ENCODE results near the gene RABGAP1L.
"Not testable (repeated sequence)": the region's sequence is repeated elsewhere in the genome, so short reads cannot be mapped to it uniquely, and the experiment has no call there.

RABGAP1L gene

GRCh38 chr1:174239541-174239940, 80.2 kb downstream of the RABGAP1L start:
- Histone ChIP-seq H3K27ac (ENCODE audit: low read depth, low read length, severe bottlenecking) (no peak overlapping the region), H3K4me1 (ENCODE audit: control insufficient read depth, insufficient read depth, low read length, poor library complexity, severe bottlenecking) (no peaks in the 10 kb centered on the region), H3K9me3 (ENCODE audit: control insufficient read depth, low read length) (no peaks in the 10 kb centered on the region), H3K36me3 (ENCODE audit: control insufficient read depth, insufficient read depth, low read length) (peaks cover 7% of the 10 kb centered on the region), H3K4me3 (ENCODE audit: extremely low read depth, insufficient read depth, low read length, poor library complexity, severe bottlenecking) (no peak overlapping the region)
- WGBS, 2 experiments (ENCODE audit: insufficient coverage in 2 of 2) = no CpG with 5 or more reads among the region's 1 CpG

- H3K9me3 ChIP-seq (ENCODE audit: control insufficient read depth, low read length) = no peaks in the 10 kb centered on the region
- H3K4me1 ChIP-seq (ENCODE audit: control insufficient read depth, insufficient read depth, low read length, poor library complexity, severe bottlenecking) = no peaks in the 10 kb centered on the region
- WGBS, 2 experiments (ENCODE audit: insufficient coverage in 2 of 2) = 94% methylated on average over 2 of the region's 2 CpGs
- peaks cover 9% of the 10 kb centered on the region for H3K36me3 ChIP-seq (ENCODE audit: control insufficient read depth, insufficient read depth, low read length)
- no peak overlapping the region for H3K4me3 ChIP-seq (ENCODE audit: extremely low read depth, insufficient read depth, low read length, poor library complexity, severe bottlenecking)
- H3K27ac ChIP-seq (ENCODE audit: low read depth, low read length, severe bottlenecking) = no peak overlapping the region
Measured at GRCh38 chr1:174242856-174243255, 83.5 kb downstream of the RABGAP1L start.

- Histone ChIP-seq H3K4me3 (ENCODE audit: extremely low read depth, insufficient read depth, low read length, poor library complexity, severe bottlenecking) (no peak overlapping the region), H3K4me1 (ENCODE audit: control insufficient read depth, insufficient read depth, low read length, poor library complexity, severe bottlenecking) (no peaks in the 10 kb centered on the region), H3K27ac (ENCODE audit: low read depth, low read length, severe bottlenecking) (no peak overlapping the region), H3K36me3 (ENCODE audit: control insufficient read depth, insufficient read depth, low read length) (peaks cover 9% of the 10 kb centered on the region), H3K9me3 (ENCODE audit: control insufficient read depth, low read length) (no peaks in the 10 kb centered on the region)
- WGBS, 2 experiments (ENCODE audit: insufficient coverage in 2 of 2) = 70% methylated on average over 2 of the region's 3 CpGs; no CpG with 5 or more reads in 1 of the 2 experiments
Measured at GRCh38 chr1:174243451-174244000, 84.2 kb downstream of the RABGAP1L start.

GRCh38 chr1:174244017-174244416, 84.7 kb downstream of the RABGAP1L start:
- H3K4me1 ChIP-seq (ENCODE audit: control insufficient read depth, insufficient read depth, low read length, poor library complexity, severe bottlenecking) = no peaks in the 10 kb centered on the region
- no peak overlapping the region for H3K27ac ChIP-seq (ENCODE audit: low read depth, low read length, severe bottlenecking)
- WGBS, 2 experiments (ENCODE audit: insufficient coverage in 2 of 2) = 89 to 96% methylated on average over 1 to 4 of the region's 5 CpGs
- H3K36me3 ChIP-seq (ENCODE audit: control insufficient read depth, insufficient read depth, low read length) = peaks cover 9% of the 10 kb centered on the region
- H3K9me3 ChIP-seq (ENCODE audit: control insufficient read depth, low read length) = no peaks in the 10 kb centered on the region
- H3K4me3 ChIP-seq (ENCODE audit: extremely low read depth, insufficient read depth, low read length, poor library complexity, severe bottlenecking) = no peak overlapping the region

- WGBS, 2 experiments (ENCODE audit: insufficient coverage in 2 of 2) = 81 to 93% methylated on average over 3 of the region's 4 CpGs
- H3K4me1 ChIP-seq (ENCODE audit: control insufficient read depth, insufficient read depth, low read length, poor library complexity, severe bottlenecking) = no peaks in the 10 kb centered on the region
- no peaks in the 10 kb centered on the region for H3K9me3 ChIP-seq (ENCODE audit: control insufficient read depth, low read length)
- no peak overlapping the region for H3K27ac ChIP-seq (ENCODE audit: low read depth, low read length, severe bottlenecking)
- peaks cover 9% of the 10 kb centered on the region for H3K36me3 ChIP-seq (ENCODE audit: control insufficient read depth, insufficient read depth, low read length)
- H3K4me3 ChIP-seq (ENCODE audit: extremely low read depth, insufficient read depth, low read length, poor library complexity, severe bottlenecking) = no peak overlapping the region
Measured at GRCh38 chr1:174247472-174247871, 88.2 kb downstream of the RABGAP1L start.

- Histone ChIP-seq H3K27ac (ENCODE audit: low read depth, low read length, severe bottlenecking) (no peak overlapping the region), H3K9me3 (ENCODE audit: control insufficient read depth, low read length) (no peaks in the 10 kb centered on the region), H3K4me1 (ENCODE audit: control insufficient read depth, insufficient read depth, low read length, poor library complexity, severe bottlenecking) (no peaks in the 10 kb centered on the region), H3K4me3 (ENCODE audit: extremely low read depth, insufficient read depth, low read length, poor library complexity, severe bottlenecking) (no peak overlapping the region), H3K36me3 (ENCODE audit: control insufficient read depth, insufficient read depth, low read length) (peaks cover 9% of the 10 kb centered on the region)
Measured at GRCh38 chr1:174248041-174248440, 88.7 kb downstream of the RABGAP1L start.

GRCh38 chr1:174256386-174256785, 97.1 kb downstream of the RABGAP1L start:
- H3K4me3 ChIP-seq (ENCODE audit: extremely low read depth, insufficient read depth, low read length, poor library complexity, severe bottlenecking); H3K27ac ChIP-seq (ENCODE audit: low read depth, low read length, severe bottlenecking); H3K4me1 ChIP-seq (ENCODE audit: control insufficient read depth, insufficient read depth, low read length, poor library complexity, severe bottlenecking); H3K36me3 ChIP-seq (ENCODE audit: control insufficient read depth, insufficient read depth, low read length); H3K9me3 ChIP-seq (ENCODE audit: control insufficient read depth, low read length): not testable (repeated sequence)
- 91 to 95% methylated on average over 8 to 12 of the region's 14 CpGs for WGBS, 2 experiments (ENCODE audit: insufficient coverage in 2 of 2)

- Histone ChIP-seq H3K4me1 (ENCODE audit: control insufficient read depth, insufficient read depth, low read length, poor library complexity, severe bottlenecking) (no peaks in the 10 kb centered on the region), H3K36me3 (ENCODE audit: control insufficient read depth, insufficient read depth, low read length) (no peaks in the 10 kb centered on the region), H3K9me3 (ENCODE audit: control insufficient read depth, low read length) (no peaks in the 10 kb centered on the region), H3K4me3 (ENCODE audit: extremely low read depth, insufficient read depth, low read length, poor library complexity, severe bottlenecking) (no peak overlapping the region), H3K27ac (ENCODE audit: low read depth, low read length, severe bottlenecking) (no peak overlapping the region)
- WGBS, 2 experiments (ENCODE audit: insufficient coverage in 2 of 2) = 20% methylated on average over 1 of the region's 1 CpG; no CpG with 5 or more reads in 1 of the 2 experiments
Measured at GRCh38 chr1:174258148-174258550, 98.8 kb downstream of the RABGAP1L start.

- 72 to 85% methylated on average over 3 of the region's 3 CpGs for WGBS, 2 experiments (ENCODE audit: insufficient coverage in 2 of 2)
Measured at GRCh38 chr1:174262349-174263241, 103.3 kb downstream of the RABGAP1L start.

GRCh38 chr1:174265282-174265681, 106.0 kb downstream of the RABGAP1L start:
- Histone ChIP-seq H3K27ac (ENCODE audit: low read depth, low read length, severe bottlenecking) (no peak overlapping the region), H3K36me3 (ENCODE audit: control insufficient read depth, insufficient read depth, low read length) (no peaks in the 10 kb centered on the region), H3K4me3 (ENCODE audit: extremely low read depth, insufficient read depth, low read length, poor library complexity, severe bottlenecking) (no peak overlapping the region), H3K4me1 (ENCODE audit: control insufficient read depth, insufficient read depth, low read length, poor library complexity, severe bottlenecking) (no peaks in the 10 kb centered on the region), H3K9me3 (ENCODE audit: control insufficient read depth, low read length) (no peaks in the 10 kb centered on the region)

More at GRCh38 chr1:174262349-174263241, 103.3 kb downstream of the RABGAP1L start:
- H3K9me3 ChIP-seq (ENCODE audit: control insufficient read depth, low read length) = no peaks in the 10 kb centered on the region
- no peak overlapping the region for H3K27ac ChIP-seq (ENCODE audit: low read depth, low read length, severe bottlenecking)
- no peaks in the 10 kb centered on the region for H3K4me1 ChIP-seq (ENCODE audit: control insufficient read depth, insufficient read depth, low read length, poor library complexity, severe bottlenecking)
- H3K36me3 ChIP-seq (ENCODE audit: control insufficient read depth, insufficient read depth, low read length) = no peaks in the 10 kb centered on the region
- H3K4me3 ChIP-seq (ENCODE audit: extremely low read depth, insufficient read depth, low read length, poor library complexity, severe bottlenecking) = no peak overlapping the region

GRCh38 chr1:174266476-174266875, 107.2 kb downstream of the RABGAP1L start:
- Histone ChIP-seq H3K27ac (ENCODE audit: low read depth, low read length, severe bottlenecking) (no peak overlapping the region), H3K4me1 (ENCODE audit: control insufficient read depth, insufficient read depth, low read length, poor library complexity, severe bottlenecking) (no peaks in the 10 kb centered on the region), H3K4me3 (ENCODE audit: extremely low read depth, insufficient read depth, low read length, poor library complexity, severe bottlenecking) (no peak overlapping the region), H3K9me3 (ENCODE audit: control insufficient read depth, low read length) (no peaks in the 10 kb centered on the region), H3K36me3 (ENCODE audit: control insufficient read depth, insufficient read depth, low read length) (no peaks in the 10 kb centered on the region)
- WGBS, 2 experiments (ENCODE audit: insufficient coverage in 2 of 2) = no CpG with 5 or more reads among the region's 2 CpGs
